GM18873 (cell line): Measurements from ENCODE around the gene LAMA4.

Experiments
- ATAC-seq: cut with Tn5 transposase; IDR thresholded peaks from one replicate; pipeline ENCODE4 v1.9.1; 2021; ENCODE audit warnings: mild to moderate bottlenecking, moderate library complexity, moderate number of reproducible peaks; ENCODE audit not compliant: unreplicated experiment, low FRiP score

The LAMA4 gene, protein sequence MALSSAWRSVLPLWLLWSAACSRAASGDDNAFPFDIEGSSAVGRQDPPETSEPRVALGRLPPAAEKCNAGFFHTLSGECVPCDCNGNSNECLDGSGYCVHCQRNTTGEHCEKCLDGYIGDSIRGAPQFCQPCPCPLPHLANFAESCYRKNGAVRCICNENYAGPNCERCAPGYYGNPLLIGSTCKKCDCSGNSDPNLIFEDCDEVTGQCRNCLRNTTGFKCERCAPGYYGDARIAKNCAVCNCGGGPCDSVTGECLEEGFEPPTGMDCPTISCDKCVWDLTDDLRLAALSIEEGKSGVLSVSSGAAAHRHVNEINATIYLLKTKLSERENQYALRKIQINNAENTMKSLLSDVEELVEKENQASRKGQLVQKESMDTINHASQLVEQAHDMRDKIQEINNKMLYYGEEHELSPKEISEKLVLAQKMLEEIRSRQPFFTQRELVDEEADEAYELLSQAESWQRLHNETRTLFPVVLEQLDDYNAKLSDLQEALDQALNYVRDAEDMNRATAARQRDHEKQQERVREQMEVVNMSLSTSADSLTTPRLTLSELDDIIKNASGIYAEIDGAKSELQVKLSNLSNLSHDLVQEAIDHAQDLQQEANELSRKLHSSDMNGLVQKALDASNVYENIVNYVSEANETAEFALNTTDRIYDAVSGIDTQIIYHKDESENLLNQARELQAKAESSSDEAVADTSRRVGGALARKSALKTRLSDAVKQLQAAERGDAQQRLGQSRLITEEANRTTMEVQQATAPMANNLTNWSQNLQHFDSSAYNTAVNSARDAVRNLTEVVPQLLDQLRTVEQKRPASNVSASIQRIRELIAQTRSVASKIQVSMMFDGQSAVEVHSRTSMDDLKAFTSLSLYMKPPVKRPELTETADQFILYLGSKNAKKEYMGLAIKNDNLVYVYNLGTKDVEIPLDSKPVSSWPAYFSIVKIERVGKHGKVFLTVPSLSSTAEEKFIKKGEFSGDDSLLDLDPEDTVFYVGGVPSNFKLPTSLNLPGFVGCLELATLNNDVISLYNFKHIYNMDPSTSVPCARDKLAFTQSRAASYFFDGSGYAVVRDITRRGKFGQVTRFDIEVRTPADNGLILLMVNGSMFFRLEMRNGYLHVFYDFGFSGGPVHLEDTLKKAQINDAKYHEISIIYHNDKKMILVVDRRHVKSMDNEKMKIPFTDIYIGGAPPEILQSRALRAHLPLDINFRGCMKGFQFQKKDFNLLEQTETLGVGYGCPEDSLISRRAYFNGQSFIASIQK (N-terminal part only)

DNA sequence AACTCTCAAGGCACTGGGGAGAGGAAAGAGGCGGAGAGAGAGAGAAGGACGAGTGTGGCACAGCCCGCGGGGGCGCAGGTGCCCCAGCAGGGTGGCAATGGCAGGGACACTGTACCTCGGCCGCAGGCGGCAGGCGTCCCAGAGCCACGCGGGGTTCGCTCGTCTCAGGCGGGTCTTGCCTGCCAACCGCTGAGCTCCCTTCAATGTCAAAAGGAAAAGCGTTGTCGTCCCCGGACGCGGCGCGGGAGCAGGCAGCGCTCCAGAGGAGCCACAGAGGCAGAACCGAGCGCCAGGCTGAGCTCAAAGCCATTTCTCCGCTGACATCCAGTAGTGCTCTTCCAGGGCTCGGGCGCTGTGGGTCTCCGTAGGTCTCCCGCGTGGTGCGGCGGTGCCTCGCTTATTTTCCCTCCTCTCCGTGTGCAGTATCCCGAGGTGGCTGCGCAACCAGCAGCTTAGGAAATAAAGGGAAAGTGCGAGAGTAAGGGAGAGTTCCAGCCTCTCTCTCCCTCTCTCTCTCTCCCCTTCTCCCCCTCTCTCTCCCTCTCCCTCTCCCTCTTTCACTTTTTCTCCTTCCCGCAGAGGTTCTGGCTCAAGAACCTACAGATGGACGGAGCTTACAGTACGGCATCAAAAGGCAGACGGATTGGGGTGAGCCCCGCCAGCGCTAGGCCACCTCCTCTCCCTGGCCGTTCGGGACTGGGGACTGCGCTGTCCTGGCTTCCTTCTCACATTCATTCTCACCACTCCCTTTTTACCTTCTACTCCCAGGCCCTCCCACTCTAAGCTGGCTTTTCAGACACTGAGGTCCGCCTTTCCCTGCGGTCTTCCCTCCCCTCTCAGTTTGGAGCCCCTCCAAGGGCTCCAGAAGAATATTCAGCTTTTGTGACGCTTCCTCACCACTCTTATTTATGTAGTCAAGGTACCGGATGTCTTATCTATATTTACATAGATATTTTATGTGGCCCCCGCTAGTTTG is at the start of gene LAMA4:
Gene LAMA4 (minus strand): TSS at position 727 of the 976 bp plus-strand sequence. CDS start 417 bp downstream, at position 310.
- ATAC-seq: no peak

DNA sequence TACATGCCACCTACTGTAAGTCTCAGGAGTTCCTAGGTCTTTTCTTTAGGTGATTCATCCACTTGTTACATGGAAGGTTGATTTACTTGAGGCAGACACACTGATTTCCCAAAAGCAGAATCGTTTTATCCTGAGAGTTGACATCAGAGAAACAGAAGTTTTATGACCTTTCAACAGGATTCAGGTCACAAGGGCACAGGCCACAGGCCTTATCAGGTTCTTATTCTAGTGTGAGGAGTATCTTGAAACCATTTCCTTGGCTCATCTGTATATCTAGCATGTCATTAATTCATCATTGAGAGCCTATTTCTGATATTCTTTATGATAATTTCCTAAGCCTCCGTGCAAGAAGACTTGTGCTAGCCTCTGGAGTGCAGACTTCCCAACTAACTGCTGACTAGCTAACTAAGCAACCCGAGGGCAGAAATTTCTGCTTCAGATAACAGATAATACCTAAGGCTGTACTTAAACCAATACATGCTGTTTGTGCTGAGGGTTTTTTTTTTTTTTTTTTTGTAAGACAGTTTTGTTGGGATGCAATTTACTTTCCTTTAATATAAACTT is 47.9 kb upstream of the LAMA4 start:
- ATAC-seq: no peak

DNA sequence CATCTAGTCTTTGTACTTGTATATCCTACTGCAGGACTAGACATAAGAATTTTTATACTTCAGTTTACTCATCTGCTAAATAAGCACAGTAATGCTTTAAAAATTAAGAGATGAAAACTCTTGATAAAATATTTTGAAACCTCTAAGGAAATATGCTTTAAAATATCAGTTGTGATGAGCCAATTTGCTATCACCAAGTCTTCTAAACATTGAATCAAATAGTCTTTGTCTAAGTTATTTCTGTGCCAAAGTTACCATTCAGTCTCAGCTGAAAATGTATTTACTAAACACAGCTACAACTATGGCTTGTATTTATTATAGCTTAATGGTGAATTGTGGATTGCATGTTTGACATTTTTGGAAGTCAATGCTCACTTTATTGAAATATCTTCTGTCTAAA is 46.5 kb upstream of the LAMA4 start:
- no peak for ATAC-seq

DNA sequence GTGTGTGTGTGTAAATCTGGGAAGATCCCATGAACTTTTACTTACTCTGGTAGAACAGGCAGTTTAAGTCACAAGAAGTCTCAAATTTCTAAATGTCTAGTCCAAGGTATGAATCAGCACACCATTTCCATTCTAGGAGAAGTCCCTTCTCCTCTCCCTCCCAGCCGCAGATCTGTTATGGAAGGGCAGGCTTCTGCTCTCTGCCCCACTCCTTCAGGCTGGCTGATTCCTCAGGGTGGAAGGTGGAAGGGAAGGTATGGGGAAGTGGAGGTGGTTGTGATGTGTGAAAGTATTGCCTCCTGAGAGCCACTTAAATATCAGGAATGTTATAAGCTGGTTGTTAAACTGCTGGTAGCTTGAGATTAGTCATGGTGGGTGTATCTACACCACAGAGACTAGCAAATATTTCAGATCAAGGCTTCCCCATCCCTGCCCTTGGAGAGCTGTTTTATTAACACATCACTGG is 44.5 kb upstream of the LAMA4 start:
- ATAC-seq: no peak

DNA sequence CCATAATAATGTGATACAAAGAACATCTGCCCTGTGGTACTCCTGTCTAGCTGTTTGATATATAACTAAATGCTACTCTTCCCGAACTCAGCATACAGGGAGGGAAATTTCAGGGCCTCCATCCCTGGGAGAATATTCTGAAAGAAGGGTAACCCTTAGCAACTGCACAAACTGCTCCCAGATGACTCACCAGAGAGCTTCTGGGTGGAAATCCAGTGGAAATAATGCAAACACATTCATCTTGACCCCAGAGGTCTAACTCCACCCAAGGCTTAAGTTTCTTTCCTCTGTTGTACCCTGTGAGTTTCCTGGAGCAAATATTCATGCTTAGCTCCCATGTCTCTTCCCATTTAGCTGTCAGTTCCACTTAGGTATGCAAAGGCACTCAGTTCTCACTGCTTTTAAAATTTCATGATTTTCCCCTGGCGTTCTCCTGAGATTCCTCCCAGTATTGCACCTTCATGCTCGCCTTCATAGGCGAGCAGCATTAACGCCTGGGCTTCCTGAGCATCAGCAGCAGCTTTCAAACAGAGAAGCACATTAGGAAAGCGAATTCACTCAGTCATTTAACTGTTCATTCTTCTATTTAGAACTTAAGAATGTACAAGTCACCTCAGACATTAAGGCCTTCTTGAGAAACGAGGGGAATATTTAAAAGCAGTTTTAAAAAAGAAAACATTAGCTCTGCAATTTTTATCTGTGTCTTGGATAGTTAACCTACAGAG is 43.8 kb upstream of the LAMA4 start:
- ATAC-seq: no peak

DNA sequence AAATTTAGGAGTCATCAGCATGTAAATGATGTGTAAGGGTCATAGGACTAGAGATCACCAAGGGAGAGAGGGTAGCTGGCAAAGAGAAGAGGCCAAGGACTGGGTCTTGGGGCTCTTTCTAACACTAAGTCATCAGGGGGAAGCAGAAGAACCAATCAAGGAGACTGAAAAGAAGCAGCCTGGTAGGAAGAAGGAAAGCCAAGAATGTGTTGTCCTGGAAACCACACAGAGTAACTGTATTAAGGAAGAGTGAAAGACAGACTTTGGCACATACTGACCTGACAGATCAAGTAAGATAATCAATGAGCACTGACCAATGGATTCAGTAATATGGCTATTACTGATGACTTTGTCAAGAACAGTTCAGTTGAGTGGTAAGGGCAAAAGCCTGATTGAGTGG is 42.3 kb upstream of the LAMA4 start:
- no peak for ATAC-seq

GRCh38 chr6:112296122-112296521 is 41.8 kb upstream of the LAMA4 start:
- peak; percentile 62 for ATAC-seq

DNA sequence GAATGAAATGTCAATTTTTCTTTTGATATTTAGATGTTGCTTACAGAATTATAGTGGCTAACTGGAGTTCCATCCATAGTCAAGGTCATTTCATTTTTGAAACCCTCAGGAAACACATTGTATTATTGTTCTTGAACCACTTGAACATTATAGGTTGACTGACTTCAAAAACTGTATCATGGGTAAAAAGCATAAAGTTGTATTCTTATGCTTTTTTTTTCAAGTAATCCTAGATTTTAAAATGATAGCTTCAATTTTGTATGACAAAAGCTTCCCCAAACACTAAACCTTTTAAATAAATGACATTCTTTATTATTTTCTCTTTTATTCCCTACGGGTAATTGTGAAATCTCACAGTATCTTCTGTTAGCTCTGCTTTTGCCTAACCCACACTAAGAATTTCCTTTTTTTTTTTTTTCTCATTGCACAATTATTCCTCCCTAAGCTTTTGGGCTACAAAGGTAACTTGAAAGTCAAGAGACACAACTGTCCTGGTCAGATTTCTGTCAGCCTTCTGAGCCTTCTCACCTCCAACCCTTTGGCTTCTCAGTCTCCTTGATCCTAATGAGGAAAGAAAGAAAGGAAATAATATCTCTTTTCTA is 36.9 kb upstream of the LAMA4 start:
- no peak for ATAC-seq

GRCh38 chr6:112289038-112289566 is 34.7 kb upstream of the LAMA4 start:
- no peak for ATAC-seq

DNA sequence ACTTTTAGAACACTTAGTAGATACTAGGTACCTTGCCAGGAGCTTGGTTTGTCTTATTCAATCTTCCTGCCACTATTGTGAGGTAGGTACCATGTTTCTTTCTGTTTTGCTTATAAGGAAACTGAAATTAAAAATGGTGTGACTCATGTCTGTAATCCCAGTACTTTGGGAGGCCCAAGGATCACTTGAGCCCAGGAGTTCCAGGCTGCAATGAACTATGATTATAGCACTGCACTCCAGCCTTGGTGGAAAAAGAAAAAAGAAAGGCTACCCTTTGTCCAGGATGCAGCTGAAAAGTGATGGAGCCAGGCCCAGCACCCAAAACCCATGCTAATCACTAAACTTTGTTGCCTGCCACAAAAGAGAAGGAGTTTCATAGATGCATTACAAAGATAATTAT is 34.1 kb upstream of the LAMA4 start:
- ATAC-seq: no peak

DNA sequence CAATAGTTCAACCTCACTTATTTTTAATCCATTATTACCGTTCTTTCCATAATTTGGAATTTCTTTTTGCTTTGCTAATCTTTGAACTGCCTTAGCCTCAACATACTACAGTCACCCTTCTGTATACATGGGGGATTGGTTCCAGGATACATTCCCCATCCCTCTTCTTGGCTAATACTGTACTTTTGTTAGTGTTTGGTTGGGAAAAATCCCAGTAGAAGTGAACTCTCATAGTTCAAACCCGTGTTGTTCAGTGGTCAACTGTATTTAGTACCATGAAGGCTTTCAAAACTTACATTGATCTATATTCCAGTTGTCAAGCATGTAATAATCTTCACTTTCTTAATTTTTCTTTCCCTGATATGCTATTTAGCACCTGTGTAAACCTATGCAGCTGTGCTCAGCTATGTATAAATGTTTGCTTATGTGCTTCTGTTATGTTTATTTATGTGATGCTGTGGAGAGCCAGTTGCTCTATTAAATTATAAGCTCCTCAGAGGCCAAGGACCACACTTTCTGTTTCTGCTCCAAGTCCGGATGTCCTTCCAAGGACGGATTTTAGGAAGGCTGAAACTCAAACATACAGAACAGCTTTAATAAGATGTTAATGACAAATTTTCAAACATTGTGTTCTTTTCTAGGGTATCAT is 33.3 kb upstream of the LAMA4 start:
- ATAC-seq: no peak

DNA sequence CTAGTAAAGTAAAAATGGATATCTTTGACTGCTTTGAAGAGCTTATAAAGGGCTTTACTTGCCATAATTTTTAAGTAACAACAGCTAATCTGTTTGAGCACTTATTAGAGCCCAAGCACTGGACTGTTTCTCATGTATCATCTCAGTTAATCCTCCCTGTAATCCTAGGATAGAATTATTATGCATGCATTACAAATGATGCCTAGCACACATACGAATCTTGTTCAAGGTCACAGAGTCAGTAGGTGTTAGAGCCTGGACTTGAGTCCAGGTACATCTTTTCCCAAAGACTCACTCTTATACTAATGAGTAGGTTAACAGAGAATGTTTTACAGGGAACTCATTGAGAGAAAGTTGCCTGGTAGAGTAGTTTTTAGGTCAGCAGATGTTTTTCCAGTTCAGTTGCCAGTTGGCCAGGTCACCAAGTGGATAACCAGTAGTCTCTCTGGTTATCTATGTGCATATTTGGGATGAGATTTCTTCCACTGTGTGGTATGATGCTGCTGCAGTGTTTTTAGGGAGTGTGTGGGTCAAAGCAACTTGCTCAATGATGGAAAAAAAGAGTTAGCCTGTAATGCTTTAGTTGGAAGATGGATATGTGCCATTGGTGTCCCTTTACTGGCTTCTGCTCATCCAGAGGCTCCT is 32.3 kb upstream of the LAMA4 start:
- no peak for ATAC-seq

- ATAC-seq: peak; percentile 45
Measured at GRCh38 chr6:112286010-112286409, 31.6 kb upstream of the LAMA4 start.

DNA sequence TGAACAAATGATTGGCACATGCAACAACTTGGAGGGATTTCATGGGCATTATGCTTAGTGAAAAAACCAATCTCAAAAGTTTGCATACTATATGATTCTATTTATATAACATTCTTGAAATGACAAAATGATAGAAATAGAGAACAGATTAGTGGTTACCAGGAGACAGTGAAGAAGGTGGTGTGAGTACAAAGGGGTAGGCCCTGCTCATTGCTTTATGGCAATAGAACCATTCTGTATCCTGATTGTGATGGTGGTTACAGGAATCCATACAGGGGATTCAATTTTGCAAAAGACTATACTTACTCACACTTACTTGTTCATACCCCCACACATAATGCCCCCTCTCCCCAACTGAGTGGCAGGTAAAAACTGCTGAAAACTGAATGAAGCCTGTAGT is 30.2 kb upstream of the LAMA4 start:
- ATAC-seq: no peak

DNA sequence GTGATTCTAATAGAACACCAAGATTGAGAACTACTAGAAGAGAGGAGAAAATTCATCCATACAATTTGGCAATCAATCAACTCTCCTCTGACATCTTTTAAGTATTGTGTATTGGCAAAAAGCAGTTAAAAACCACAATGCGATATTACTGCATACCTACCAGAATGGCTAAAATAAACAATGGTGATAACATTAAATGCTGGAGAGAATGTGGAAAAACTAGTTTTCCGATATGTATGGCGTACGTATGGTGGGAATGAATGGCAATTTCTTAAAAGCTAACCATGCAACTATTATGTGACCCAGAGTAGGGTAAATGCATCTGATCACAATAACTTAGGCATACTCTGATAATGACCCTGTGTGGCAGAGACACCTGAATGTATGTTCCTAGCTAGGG is 29.3 kb upstream of the LAMA4 start:
- ATAC-seq: no peak

DNA sequence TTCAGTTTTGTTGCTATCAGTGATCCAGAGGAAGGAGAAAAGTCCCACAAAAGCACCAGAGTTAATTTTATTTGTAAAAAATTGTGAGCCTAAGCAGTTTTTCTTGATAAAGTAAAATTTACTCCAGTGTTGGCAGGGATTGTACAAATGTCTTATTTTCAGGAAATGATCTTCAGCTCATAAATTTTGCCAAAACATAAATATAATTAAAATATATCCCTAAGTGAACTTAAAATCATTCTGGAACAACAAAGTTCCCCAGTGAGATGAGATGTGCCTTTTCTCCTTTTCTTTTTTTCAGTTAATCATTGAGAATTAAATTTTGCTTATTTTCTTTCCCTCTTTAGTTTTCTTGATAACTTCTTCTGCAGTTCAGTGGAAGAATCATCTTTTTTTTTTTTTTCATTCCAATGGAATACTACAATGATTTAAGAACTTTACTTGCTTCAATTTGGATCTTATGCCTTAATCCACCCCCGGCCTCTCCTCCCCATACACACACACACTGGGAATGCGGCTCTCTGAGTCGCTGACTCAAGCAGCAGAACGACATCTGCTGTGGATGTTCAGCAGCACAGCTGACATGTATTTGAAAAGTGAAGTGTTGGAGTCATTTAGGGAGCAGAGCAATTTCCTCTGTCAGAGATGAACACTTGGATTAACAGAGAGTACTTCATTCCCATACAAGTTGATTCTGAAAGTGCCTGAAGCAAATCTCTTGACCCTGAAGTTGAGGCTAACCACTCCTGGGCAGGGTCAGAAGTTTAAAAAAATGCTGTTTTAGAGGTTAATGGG is 27.7 kb upstream of the LAMA4 start:
- ATAC-seq: no peak
